Measurements from ENCODE around the gene NACC1.
A peak's percentile ranks its signal among the peaks of the same experiment; 100 is the strongest.

NACC1 gene

DNA sequence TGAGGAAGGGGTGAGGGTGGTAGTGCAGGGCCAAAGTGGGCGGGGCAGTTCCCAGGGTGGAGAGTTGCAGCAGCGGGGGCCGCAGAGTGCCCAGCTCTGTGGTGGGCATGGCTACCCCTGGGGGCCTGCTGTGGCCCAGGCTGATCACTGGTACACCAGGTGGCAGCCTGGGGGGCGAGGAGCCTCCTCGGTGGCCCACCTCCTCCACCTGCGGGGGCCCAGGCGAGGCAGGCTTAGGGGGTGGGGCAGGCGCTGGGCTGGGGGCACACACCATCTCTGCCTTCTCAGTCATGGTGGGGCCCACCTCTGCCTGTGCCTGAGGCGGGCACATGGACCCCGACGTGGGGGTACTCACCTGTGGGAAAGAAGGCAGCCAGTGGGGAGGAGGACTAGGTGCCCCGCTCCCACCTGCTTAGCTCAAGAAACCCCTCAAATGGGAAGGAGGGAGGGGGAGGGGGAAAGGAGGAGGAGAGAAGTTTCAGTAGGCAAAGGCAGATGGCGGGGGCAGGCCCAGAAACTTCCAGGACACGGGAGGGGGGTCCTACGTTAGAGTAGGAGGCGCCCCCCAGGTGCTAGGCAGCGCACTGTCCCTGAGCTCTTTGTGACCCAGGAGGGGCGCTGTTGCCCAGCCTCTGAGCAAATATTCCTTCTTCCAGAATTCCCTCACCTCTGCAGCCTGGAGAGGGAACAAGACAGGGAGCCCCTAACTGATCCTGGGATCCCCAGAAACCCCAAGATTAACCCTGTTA lies 17.0 kb upstream of the NACC1 start:
- DNase-seq, result no peak

DNA sequence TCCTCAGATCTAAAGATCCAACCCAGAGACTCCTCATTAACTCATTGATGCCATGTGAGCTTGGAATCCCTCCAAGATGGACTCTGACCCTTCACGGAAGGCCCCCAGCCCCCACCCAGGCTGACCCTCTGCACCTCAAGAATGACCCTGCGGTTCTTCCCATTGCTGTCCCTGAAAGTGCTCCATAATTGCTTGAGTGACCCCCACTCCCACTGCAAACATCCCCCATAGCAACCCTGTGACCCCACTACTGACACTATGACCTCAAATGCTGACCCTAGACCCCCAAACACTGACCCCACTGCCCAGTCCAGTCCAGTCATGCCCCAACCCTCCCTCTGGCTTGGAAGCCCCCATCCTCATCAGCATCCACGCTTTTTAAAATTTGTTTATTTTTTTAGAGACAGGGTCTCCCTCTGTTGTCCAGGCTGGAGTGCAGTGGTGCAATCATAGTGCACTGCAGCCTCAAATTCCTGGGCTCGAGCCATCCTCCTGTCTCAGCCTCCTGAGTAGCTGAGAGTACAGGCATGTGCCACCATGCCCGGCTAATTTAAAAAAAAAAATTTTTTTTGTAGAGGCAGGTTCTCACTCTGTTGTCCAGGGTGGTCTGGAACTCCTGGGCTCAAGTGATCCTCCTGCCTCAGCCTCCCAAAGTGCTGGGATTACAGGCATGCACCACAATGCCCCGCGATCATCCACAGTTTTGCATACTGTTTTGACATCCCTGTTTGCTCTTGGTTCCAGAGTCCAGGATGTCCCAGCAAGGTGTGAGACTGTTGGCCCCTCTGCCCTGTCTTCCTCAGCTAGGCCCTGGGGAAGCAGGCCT lies 16.3 kb upstream of the NACC1 start:
- DNase-seq, result no peak

GRCh38 chr19:13102416-13102665 lies 15.7 kb upstream of the NACC1 start:
- no peak for DNase-seq

- DNase-seq, result no peak
Measured at GRCh38 chr19:13102666-13103580, 15.1 kb upstream of the NACC1 start, which contains the start of gene LYL1. TSS of gene LYL1 (minus strand) at chr19:13102858. CDS start at chr19:13101171, 1,687 bp downstream.

GRCh38 chr19:13103581-13104359 lies 14.3 kb upstream of the NACC1 start:
- no peak for DNase-seq

DNA sequence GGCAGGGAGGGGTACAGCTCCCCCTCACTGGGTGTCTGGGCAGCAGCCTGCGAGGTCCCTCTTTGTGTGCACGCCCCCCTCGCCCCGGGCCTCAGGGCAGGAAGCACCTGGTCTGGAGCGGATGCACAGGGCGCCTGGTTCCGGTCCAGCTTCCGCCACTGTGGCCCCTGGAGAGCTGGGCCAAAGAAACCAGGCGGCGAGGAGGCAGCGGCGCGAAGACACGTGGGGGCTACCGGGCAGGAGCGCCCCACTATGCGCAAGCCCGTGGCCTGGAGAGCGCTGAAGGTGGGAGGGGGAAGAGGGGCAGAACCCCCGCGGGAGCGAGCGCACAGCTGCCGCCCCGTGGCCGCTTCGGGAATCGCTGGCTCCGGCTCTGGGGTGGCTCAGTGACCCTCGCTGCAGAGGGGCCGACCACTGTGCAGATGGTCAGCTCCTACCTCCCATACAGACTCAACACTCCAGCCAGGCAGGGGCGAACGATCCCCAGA lies 13.7 kb upstream of the NACC1 start:
- DNase-seq, result no peak

DNA sequence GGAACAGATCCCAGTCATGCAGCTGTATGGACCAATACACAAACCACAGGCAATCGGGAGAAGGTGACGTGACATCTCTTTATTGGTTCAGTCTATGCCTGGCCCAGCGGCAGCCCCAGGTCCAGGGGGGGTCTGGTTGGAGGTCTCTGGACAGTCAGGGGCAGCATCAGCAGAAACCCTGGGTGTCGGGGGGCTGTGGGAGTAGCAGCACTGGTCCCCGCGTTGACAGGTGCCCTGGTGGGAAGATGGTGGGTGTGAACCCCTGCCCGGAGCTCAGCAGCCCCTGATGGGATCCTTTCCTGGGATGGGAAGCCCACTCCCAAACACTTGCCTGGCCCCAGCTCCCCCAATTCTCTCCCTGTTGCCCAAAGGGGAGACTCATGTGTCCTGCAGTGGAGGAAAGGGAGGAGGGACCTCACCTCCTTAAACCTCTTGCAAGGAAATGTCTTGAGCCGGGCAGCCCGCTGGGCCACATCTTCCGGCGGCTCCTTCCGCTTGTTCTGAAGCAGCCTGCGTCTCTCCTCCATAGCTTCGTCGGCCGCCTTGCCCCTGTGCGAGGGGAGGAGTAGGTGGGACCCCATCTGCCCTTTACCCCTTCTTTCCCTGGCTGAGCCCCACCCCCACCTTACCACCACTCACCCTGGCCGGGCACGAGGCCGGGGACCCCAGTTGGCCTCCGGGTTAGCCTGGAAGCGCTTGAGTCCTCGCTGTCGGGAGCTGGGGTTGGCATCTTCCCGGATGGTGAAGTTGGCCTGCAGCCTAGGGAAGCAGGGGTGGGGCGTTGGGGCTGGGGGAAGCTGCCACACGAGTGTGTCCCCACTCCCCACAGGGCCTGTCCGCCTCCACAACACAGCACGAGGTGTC lies 13.0 kb upstream of the NACC1 start:
- DNase-seq, result no peak

DNA sequence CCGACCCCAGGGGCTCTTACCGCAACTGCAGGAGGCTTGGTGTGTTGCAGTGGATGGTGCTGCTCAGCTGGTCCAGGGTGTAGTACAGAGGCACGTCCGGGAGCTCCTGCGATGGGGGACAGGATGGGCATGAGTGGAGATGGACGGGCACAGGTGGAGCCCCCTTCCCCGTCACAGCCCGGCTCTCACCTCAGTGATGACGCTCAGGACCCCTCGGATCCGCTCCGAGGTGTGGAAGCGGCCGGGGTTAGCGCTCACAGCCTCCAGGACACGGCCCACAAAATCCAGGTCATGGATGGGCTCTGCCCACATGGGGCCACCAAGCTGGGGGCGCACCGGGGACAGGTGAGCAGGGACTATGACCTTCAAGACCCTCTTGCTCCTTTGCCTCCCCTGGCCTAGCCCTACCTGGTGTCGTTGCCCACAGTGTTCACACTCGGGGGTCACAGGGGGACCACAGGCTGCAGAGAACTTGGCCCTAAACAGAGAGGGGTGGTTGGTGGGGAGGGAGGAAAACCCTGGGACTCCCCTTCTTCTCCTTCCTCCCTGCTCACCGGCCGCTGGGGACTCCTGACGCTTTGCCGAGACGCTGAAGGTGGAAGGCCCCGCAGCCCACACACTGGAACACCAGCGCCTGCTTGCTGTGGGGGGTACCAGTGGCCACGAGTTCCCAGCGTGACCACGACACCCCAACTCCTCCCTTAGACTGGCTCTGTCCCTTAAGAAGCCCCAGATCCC lies 8.5 kb upstream of the NACC1 start:
- DNase-seq, result no peak

DNA sequence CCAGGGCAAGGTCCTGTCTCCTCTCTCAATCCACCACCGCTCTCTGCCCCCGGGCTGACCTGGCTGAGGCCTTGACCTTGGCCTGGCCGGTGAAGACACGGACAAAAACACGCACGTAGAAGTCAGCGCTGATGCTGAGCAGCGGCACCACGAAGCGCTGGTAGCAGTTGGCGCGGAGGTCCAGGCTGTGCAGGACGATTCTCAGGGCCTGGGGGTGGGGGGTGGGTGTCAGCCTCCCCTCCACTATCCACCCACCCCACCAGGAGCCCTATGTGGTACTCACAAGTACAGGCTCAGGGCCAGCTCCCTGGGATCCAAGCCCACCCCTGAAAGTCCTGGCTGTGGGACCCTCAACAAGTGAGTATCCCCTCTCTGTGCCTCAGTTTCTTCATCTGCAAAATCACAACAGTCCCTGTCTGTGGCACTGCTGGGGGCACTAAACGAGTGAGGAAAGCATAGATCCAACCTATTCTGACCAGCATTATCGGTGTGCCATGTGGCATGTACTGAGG lies 7.9 kb upstream of the NACC1 start:
- DNase-seq, result no peak

DNA sequence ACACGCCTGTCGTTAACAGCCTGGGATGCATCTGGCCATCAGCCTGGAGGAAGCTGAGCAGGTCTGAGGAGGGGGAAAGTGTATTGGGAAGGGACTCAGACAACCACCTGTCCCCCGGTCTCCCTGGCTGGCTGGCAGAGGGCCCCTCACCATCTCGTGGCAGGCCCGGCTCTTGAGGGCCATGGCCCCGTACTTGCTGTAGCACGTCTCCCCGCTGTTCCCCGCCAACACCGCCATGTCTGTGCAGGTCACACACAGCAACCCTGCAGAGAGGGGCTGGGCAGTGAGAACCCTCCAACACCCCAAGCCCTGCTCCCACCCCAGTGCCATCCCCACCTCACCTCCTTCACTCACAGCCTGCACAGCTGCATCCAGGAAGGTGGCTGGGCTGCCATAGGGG lies 5.5 kb upstream of the NACC1 start:
- no peak for DNase-seq

DNA sequence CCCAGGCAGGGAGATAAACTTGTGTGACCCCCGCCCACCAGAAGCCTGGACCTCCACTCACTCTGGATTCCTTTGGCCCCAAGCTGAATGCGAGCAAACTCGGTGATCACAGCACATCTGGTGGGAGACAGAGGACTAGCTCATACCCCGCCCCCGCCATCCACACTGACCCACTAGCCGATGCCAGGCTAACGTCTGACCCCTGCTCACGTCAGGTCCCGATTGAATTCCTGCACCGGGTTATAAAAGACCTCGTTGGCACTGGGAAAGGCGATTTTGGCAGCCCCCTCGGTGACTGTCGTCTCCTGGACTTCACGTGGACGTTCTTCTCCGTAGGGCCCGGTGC lies 2.2 kb upstream of the NACC1 start:
- DNase-seq, result no peak

GRCh38 chr19:13116282-13117175 lies 1.5 kb upstream of the NACC1 start, which contains the start of gene TRMT1:
TSS of gene TRMT1 (minus strand) at chr19:13116740. CDS start at chr19:13116399, 341 bp downstream.
- peak; percentile 91 to 95 for DNase-seq

GRCh38 chr19:13117176-13117771 lies 790 bp upstream of the NACC1 start:
- no peak for DNase-seq

DNA sequence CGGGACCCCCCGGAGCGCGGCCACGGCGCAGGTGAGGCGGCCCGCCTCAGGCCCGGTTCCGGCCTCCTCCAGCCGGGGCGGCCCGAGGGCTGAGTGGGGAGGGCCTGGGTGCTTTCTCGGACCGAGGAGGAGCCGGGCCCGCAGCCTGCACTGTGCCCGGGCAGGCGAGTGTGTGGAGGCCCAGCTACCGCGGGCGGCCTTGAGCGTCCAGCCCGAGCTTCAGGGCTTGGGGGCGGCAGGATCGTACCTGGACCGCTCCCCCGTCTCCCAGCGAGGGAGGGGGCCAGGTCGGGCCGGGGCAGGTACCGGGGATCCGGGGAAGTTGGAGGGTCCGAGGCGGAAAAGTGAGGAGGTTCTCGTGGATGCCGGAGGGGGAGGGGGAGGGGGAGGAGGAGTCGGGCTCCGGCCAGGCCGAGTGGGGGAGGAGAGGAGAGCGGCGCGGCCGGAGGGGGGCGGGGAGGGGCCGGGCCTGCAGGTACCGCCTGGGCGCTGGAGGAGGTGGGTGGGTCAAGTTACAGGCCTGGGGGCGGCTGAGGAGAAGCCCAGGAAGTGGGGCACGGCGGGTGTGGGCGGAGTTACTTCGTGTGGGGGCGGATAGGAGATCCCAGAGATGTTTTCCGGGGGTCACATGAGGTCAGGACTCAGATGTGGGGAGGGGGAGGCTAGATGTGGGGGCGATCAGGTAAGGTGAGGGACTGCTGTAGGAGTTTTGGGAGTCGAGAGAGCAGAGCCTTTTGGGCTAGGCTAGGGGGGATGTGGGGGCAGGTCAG lies 545 bp downstream of the NACC1 start:
- peak; percentile 36 to 44 for DNase-seq

GRCh38 chr19:13119627-13120026 lies 1.6 kb downstream of the NACC1 start:
- no peak for DNase-seq

DNA sequence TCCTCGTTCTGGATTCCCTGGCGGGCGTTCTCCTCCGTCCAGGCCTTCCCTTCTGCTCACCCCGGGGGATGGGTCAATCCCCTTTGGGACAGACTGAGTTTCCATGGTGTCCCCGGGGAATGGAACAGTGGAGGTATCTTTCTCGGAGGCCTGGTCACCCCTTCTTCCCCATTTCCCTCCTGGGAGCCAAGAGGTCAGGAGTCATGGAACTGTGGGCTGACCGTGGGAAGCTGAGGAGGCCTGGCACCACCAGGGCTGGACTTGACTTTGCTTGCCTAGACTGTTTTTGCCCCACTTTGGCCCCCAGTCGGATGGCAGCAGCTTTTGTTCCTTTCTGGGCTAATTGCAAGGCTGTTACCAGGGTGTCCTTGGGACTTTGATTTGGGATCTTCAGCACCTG lies 2.0 kb downstream of the NACC1 start:
- no peak for DNase-seq

- DNase-seq, result no peak
Measured at GRCh38 chr19:13120817-13121216, 2.8 kb downstream of the NACC1 start.
